Measurements from ENCODE around the gene SOX5. TPM values are rescaled to one million over a fixed set of nuclear protein-coding genes. Genes with fewer than 3 reads are reported as not detected.

Gene SOX5
- polyA plus RNA-seq, 3 donors, result 5.5 to 7.2 (median 5.8) TPM

DNA sequence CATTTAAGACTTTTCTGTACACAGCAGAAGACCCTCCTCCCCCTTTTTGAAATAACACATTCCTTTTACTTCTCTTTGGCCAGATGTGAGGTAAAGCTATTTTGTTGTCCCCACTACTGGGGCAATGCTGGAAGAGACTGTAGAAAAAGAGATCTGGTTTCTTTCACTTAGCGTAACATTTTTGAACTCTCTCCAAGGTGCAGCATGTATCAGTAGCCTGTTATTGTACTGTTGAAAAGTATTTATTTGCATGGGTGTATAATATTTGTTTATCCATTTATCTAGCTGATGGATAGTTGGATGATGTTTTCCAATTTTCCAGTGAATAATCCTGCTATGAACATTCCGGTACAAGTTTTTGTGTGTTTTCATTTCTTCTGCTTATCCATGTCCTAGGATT, 335.2 kb downstream of the SOX5 start:
- no peak for DNase-seq

GRCh38 chr12:23611320-23611719, 338.1 kb downstream of the SOX5 start:
- DNase-seq, result no peak

DNA sequence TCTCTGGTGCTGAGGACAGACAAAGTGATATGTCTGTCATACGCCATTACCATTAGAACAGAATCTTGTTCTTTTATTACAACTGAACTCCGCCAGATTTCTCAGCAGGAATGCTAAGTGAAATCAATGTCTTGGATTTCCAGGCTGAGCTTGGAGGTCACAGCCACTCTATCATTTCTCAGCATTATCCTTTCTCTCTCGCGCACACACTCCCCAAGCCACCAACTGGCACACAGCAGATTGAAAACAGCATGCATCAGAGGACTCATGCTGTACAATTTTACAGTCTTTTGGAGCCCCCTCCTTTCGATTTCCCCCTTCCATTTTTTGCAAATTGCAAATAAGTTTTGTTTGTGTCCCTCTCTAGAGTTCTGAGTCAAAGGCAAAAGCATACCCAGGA, 348.6 kb downstream of the SOX5 start:
- DNase-seq, result no peak

DNA sequence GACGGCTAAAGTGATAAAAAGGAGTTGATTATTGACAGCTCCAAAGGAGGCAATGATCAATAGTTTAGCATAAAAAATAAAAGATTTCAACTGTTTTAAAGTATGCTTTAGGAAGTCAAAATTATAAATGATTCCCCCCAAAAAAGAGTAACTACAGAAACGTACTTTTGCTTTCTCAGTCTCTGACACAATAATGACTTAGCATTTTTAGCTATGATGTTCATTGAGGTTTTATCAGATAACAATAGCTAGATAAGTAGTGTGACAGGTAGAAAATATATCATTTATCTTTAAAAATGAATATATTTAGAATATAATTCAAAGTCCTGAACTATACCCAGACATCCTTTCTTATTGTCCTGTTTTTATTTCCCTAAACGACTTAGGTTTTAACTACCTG, 352.9 kb downstream of the SOX5 start:
- no peak for DNase-seq

- no peak for DNase-seq
These were observed 361.5 kb downstream of the SOX5 start for GRCh38 chr12:23587833-23588559.

DNA sequence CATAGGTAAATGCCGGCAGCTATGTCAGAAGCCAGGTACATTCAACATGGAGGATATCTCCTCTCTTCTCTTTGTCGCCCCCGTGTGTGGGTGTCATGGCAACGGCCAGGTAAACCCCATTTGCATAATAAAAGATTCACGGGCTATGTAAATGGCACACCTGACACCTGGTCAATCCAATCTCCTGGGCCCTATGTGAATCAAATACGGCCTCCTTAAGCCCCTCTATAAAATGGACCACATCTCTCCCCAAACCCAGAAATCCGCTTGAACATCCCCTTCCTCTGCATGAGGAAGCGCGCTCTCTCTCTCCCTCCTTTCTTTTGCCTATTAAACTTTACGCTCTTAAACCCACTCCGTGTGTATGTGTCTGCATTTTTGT, 363.7 kb downstream of the SOX5 start:
- DNase-seq, result no peak

- DNase-seq, result no peak
These were observed 364.2 kb downstream of the SOX5 start for GRCh38 chr12:23585156-23585781.

DNA sequence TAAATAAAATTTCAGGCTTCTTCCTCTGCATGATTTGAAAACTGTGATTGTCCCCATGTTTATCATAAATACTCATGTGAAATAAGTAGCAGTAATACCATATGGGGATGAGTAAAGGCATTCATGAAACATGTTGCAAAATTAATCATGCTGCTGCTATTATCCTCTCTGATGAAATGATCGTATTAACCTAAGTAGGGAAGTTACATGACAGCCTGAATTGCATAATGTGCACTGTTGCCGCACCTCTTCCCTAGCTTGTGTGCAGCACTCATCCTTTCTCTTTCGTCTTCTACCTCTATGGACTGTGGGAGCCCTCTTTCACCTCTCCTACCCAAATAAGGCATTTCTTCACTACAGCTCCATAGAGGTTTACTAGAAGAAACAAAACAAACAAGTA, 367.6 kb downstream of the SOX5 start:
- no peak for DNase-seq

DNA sequence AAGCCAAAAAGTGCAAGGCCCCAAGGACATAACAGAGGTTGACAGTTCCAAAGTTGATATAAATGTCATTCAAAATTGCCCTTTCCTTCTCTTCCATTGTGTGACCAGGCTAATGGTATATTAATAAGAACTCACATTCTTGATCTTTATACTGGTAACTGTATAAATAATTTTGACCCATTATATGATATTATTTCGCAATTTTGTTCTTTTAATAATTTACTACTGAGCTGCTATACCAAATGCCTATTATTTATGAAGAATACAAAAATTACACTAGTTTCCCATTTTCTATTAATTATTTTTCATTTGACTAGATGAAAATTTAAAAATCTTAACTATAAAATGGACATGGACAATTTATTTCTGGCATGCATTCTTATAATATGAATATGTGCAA, 370.2 kb downstream of the SOX5 start:
- DNase-seq, result no peak

- no peak for DNase-seq
These were observed 373.1 kb downstream of the SOX5 start for GRCh38 chr12:23576372-23576771.

DNA sequence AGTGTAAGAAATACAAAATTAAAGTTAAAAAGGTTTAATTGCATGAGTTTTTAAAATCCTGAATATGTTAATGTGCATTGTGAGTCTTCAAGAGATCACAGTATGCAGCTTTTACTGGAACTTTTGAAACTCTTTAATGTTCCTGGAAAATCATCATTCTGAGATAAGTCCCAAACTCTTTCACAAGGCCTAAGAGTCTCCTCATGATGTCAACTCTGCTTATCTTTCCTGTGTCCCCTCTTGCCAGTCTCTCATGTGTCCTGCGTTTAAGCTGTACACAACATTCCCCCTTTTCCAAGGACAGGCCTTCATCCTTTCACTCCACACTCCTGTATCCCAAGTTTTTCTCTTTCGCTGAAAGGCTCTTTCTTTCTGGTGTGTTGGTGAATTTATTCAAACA, 380.1 kb downstream of the SOX5 start:
- no peak for DNase-seq

DNA sequence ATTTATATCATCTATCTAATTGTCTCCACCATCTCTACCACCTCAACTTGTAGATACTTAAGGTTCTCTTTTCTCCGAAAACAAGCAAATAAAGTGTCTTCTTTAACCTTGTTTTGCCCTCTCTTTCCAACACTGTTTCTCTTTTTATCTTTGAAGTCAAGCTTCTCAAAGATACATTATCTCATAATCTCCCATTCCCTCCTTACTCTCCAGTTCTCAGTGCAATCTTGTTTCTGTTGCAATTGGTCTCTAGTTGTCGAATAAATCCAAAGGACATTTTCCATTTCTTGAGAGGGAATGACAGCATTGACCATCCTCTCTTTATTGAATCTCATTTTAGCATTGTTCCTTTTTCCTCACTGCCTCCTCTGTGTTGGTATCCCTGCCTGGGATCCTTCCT, 383.3 kb downstream of the SOX5 start:
- no peak for DNase-seq

DNA sequence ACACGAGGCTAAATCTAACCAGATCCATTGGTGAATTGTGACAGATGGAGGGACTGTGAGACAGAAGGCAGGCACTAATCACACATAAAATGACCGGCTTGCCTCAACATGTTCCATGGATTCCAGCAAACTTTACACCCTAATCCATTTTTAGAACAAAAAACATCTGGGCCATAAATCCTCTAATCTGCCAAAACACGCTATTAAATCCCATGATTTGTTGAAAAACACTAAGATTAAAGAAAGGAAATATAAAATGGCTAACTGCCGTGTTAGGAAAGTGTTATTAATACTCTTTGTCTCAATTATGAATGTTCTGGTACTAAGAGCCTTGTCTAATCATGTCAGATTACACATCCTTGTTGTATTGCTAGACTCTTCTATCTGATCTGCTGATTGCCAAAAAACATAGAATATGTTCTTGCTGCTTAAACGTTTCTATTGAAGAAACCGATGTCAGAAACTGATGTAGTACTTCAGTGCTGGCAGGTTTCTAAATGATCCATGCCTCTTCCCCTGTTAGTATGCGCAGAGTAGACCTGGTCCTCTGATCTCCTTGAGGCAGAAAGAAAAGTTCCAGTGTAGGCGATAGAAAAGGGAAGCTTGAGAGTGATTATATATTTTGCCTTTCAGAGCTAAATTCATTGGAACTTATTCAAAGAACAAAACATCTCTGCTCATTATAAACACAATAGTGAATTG, 384.9 kb downstream of the SOX5 start:
- peak; percentile 30 for DNase-seq

GRCh38 chr12:23561364-23562345, 387.8 kb downstream of the SOX5 start:
- DNase-seq, result no peak

- no peak for DNase-seq
These were observed 388.9 kb downstream of the SOX5 start for GRCh38 chr12:23560611-23561010.

- no peak for DNase-seq
These were observed 390.2 kb downstream of the SOX5 start for GRCh38 chr12:23559268-23559753.

DNA sequence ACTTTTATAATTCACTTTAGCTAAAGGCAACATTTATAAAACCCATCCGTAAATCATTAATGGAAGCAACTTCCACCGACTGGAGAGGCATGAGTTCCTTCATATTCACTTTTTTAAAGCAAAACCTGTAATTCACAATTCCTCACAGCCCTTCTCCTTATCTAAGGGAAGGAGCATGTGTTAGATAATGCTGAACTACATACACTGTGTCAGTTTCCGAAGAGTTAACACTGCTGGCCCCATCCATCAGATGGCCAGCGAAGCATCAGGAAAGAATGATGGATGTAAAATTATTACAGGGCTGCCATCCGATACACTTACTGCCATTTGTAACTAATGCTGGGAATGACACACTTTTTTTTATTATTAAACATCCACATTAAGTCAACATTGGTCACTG, 392.8 kb downstream of the SOX5 start:
- no peak for DNase-seq

GRCh38 chr12:23555825-23556207, 393.7 kb downstream of the SOX5 start:
- DNase-seq, result no peak

DNA sequence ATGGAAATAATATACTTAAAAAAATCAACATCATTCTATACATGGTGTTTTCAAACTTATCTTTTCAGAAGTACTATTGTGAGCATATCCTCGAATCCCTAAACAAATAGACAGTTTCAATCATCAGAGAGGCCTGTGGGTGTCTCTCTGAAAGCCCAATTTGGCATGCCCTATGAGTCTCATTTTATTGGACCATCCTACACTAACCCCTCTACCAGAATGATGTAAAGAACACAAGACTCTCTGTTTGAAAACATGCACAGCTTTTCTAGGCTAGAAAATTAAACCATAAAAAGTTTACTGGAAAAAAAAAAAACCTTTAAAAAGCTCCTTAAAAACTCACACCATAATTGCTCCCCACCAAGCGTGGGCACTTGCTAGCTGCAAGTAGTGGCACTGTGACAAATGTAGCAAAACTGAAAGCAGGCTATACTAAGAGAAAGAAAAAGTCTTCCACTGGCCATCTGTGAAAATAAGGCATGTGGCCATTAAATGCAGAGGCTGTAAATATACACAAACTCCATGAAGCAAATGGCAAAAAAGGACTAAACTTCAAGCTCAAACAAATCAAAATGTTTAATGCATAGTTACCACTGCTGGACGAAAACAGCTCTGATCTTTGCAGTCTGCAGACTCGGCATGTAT, 394.2 kb downstream of the SOX5 start:
- no peak for DNase-seq

DNA sequence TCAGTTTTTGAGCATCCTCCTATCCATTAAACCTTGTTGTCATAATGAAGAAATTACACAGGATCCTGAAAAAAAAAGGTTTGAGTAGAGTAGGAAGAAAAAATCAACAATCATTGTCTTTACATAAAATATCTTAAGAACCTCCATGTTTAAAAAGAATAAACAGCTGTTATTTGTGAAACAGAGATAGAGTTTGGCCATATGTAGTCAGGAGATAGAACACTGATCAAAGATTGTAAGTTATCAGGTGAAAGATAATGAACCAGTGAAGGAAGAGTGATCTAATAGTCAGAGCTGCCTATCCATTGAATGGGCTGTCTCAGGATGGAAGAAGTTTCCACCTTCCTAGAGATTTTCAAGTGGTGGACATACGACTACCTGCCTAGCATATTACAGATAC, 397.1 kb downstream of the SOX5 start:
- no peak for DNase-seq

- DNase-seq, result peak; percentile 4
These were observed 398.7 kb downstream of the SOX5 start for GRCh38 chr12:23550753-23551152.
